ENCODE results near the gene ERC2.

The ERC2 gene

GRCh38 chr3:55501905-55502304 lies 966.4 kb downstream of the ERC2 start:
- DNase-seq (ENCODE audit: low read depth), result no peak
- H3K4me3 ChIP-seq (ENCODE audit: control insufficient read depth, low read depth, low read length), result no peak overlapping the region
- TF ChIP-seq CTCF (IDR thresholded peaks at IDR 0.05; ENCODE audit: control insufficient read depth, insufficient read depth, low read depth, low read length, missing control alignments), result no peak

DNA sequence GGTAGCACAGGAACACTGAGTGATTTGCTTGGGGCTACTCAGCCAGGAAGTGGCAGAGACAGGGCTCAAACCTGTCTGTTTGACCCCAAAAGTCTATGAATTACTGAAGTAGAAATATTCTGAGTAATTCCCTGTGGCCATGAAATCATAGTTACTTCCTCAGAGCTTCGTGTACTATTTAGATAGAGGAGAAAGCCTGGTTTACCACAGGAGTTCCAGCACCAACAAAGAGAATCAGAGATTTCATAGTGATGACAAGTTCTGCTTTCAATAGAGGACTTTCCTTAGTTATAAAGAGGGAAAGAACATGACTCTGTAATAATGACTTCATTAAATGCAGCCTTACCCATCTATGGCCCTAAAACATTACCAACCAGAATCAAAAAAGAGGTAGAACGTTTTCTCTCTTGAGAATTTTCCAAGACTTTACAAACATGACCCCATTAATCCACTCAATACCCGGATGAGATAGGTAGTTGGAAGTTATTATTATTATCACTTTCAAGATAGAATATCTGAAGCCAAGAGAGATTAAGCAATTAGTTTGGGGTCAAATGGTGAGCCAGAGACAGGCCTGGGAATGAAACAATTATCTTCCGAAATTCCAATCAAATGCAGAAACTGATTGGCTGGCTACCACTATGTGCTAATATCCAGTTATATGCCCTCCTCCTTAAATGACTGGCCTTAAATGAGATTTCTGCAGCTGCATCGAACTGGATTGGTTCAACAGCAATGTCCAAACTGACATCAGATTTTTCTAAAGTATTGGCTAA lies 967.5 kb downstream of the ERC2 start:
- no peak overlapping the region for H3K4me3 ChIP-seq (ENCODE audit: control insufficient read depth, low read depth, low read length)
- TF ChIP-seq CTCF (IDR thresholded peaks at IDR 0.05; ENCODE audit: control insufficient read depth, insufficient read depth, low read depth, low read length, missing control alignments), result no peak
- DNase-seq (ENCODE audit: low read depth), result no peak

- no peak for DNase-seq (ENCODE audit: low read depth)
- TF ChIP-seq CTCF (IDR thresholded peaks at IDR 0.05; ENCODE audit: control insufficient read depth, insufficient read depth, low read depth, low read length, missing control alignments), result no peak
- H3K4me3 ChIP-seq (ENCODE audit: control insufficient read depth, low read depth, low read length), result no peak overlapping the region
Observed at GRCh38 chr3:55498520-55498919, 969.7 kb downstream of the ERC2 start.

GRCh38 chr3:55497250-55497649 lies 971.0 kb downstream of the ERC2 start:
- no peak for DNase-seq (ENCODE audit: low read depth)
- TF ChIP-seq CTCF (IDR thresholded peaks at IDR 0.05; ENCODE audit: control insufficient read depth, insufficient read depth, low read depth, low read length, missing control alignments), result no peak
- H3K4me3 ChIP-seq (ENCODE audit: control insufficient read depth, low read depth, low read length), result no peak overlapping the region

DNA sequence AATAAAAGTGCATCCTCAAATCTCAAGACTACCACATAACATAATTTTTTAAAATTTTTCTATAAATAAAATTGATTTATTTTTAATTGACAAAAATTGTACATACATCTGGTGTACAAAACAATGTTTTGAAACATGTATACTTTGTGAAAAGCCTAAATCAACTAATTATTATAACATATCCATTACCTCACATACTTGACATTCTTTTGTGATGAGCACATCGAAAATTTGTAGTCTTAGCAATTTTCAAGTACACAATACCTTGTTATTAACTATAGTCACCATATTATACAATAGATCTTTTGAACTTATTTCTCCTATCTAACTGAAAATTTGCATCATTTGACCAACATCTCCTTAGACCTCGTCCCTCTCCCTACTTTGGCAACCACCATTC lies 973.3 kb downstream of the ERC2 start:
- TF ChIP-seq CTCF (IDR thresholded peaks at IDR 0.05; ENCODE audit: control insufficient read depth, insufficient read depth, low read depth, low read length, missing control alignments), result no peak
- no peak for DNase-seq (ENCODE audit: low read depth)
- H3K4me3 ChIP-seq (ENCODE audit: control insufficient read depth, low read depth, low read length), result no peak overlapping the region

DNA sequence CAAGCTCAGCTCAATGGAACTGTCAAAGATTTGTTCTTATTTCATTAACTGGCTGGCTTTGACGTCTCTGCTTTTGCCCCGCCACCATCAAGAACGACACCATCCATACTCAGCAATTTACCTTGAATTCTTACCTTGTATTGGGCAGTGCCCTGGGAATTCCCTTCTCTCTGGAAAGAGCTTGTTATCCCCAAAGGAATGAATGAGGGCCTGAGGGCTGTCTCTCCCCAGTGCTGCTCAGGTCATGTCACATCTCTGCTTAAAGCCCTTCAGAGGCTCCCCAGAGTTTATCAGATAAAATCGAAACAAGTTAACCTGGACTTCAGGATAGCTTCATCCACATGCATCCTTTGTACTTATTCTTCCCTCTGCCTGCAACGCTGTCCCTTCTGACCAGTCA lies 975.3 kb downstream of the ERC2 start:
- no peak overlapping the region for H3K4me3 ChIP-seq (ENCODE audit: control insufficient read depth, low read depth, low read length)
- no peak for TF ChIP-seq CTCF (IDR thresholded peaks at IDR 0.05; ENCODE audit: control insufficient read depth, insufficient read depth, low read depth, low read length, missing control alignments)
- no peak for DNase-seq (ENCODE audit: low read depth)

Measured in AG09309 (cell line).